HG03442 (cell line): ENCODE results near the gene PCDHGA11.
A peak's percentile ranks its signal among the peaks of the same experiment; 100 is the strongest.
"Not testable (repeated sequence)": the region's sequence is repeated elsewhere in the genome, so short reads cannot be mapped to it uniquely, and the experiment has no call there.

Experiments used
- ATAC-seq: cut with Tn5 transposase; IDR thresholded peaks from one replicate; pipeline ENCODE4 v1.9.1; 2021; ENCODE audit warnings: mild to moderate bottlenecking, moderate library complexity; ENCODE audit not compliant: unreplicated experiment

Gene PCDHGA11

GRCh38 chr5:141398608-141399007 is 22.2 kb upstream of the PCDHGA11 start:
- ATAC-seq, result no peak

DNA sequence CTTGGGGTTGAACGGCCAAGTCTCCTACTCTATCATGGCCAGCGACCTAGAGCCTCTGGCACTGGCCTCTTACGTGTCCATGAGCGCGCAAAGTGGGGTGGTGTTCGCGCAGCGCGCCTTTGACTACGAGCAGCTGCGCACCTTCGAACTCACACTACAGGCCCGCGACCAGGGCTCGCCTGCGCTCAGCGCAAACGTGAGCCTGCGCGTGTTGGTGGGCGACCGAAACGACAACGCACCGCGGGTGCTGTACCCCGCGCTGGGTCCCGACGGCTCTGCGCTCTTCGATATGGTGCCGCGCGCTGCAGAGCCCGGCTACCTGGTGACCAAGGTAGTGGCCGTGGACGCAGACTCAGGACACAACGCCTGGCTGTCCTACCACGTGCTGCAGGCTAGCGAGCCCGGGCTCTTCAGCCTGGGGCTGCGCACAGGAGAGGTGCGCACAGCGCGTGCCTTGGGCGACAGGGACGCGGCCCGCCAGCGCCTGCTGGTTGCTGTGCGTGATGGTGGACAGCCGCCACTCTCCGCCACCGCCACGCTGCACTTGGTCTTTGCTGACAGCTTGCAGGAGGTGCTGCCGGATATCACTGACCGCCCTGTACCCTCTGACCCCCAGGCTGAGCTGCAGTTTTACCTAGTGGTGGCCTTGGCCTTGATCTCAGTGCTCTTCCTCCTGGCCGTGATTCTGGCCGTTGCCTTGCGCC is 21.1 kb upstream of the PCDHGA11 start:
- no peak for ATAC-seq

DNA sequence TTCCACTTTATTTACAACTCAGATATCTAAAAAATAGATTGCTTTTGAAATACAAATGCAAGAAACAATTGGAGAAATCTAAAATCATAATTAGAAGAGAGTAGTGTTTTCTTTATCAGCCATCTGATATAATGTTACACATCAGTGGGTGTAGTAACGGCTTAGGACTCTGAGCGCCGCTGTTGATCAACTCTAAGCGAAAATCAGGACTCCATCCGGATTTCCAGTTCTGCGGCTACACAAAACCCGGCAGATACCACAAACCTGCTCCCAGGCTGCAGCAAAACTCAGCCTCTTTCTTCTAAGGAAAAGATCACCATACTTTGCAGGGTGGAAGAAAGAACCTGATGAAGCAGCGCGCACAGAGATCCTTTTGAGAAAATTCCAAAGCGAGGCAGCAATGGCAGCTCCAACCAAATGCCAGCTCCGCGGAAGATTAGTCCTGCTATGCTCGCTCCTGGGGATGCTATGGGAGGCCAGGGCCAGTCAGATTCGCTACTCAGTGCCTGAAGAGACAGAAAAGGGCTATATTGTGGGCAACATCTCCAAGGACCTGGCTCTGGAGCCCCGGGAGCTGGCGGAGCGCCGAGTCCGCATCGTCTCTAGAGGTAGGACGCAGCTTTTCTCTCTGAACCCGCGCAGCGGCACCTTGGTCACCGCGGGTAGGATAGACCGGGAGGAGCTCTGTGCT is 18.2 kb upstream of the PCDHGA11 start, which contains the start of gene PCDHGA9:
PCDHGA9 (plus strand) TSS at position 226 of the 691 bp plus-strand sequence; CDS start at position 401, 175 bp downstream.
- ATAC-seq, result no peak

- no peak for ATAC-seq
These were observed 17.5 kb upstream of the PCDHGA11 start for GRCh38 chr5:141403387-141403786.

- peak; percentile 38 for ATAC-seq
These were observed 12.9 kb upstream of the PCDHGA11 start, which contains the start of gene PCDHGB6 for GRCh38 chr5:141407790-141408505. Gene PCDHGB6 (plus strand): TSS chr5:141408021. CDS start chr5:141408203, 182 bp downstream.

- ATAC-seq, result no peak
These were observed 11.1 kb upstream of the PCDHGA11 start for GRCh38 chr5:141409598-141410306.

- no peak for ATAC-seq
These were observed 9.3 kb upstream of the PCDHGA11 start for GRCh38 chr5:141411575-141411974.

- ATAC-seq, result peak; percentile 81
These were observed 7.9 kb upstream of the PCDHGA11 start, which contains the start of gene PCDHGA10 for GRCh38 chr5:141412854-141413539. Gene PCDHGA10 (plus strand): TSS chr5:141412987. CDS start chr5:141413176, 189 bp downstream.

DNA sequence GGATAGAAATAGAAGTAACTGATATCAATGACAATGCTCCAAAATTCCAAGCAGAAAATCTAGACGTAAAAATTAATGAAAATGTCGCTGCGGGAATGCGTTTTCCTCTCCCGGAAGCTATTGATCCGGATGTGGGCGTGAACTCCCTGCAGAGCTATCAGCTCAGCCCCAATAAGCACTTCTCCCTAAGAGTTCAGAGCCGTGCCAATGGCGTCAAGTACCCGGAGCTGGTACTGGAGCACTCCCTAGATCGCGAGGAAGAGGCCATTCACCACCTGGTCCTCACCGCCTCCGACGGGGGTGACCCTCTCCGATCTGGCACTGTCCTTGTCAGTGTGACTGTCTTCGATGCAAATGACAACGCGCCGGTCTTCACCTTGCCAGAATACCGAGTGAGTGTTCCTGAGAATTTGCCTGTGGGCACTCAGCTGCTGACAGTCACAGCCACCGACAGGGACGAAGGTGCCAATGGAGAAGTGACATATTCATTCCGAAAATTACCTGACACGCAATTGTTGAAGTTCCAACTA is 7.2 kb upstream of the PCDHGA11 start:
- ATAC-seq, result no peak

GRCh38 chr5:141414548-141415274 is 6.1 kb upstream of the PCDHGA11 start:
- ATAC-seq, result not testable (repeated sequence)

GRCh38 chr5:141415275-141415618 is 5.6 kb upstream of the PCDHGA11 start:
- ATAC-seq, result not testable (repeated sequence)

DNA sequence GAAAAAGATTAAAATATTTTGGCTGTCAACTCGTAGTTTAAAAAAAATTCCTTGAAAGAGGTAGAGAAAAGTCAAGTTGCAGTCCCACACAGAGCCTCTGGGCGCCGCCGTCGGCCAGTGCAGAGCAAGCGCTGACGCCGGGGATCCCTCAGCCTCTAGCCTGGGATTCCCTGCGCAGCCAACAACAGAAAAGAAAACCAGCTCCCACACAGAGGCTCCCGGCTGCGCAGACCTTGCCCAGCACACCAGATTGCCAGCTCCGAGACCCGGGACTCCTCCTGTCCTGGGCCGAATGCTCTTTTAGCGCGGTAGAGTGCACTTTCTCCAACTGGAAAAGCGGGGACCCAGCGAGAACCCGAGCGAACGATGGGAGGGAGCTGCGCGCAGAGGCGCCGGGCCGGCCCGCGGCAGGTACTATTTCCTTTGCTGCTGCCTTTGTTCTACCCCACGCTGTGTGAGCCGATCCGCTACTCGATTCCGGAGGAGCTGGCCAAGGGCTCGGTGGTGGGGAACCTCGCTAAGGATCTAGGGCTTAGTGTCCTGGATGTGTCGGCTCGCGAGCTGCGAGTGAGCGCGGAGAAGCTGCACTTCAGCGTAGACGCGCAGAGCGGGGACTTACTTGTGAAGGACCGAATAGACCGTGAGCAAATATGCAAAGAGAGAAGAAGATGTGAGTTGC is 3.2 kb upstream of the PCDHGA11 start, which contains the start of gene PCDHGB7:
PCDHGB7 (plus strand) TSS at position 184 of the 679 bp plus-strand sequence; CDS start at position 367, 183 bp downstream.
- peak; percentile 67 for ATAC-seq

GRCh38 chr5:141419074-141419880 is 1.6 kb upstream of the PCDHGA11 start:
- no peak for ATAC-seq

- ATAC-seq, result no peak
These were observed 621 bp downstream of the PCDHGA11 start for GRCh38 chr5:141421489-141421855.

DNA sequence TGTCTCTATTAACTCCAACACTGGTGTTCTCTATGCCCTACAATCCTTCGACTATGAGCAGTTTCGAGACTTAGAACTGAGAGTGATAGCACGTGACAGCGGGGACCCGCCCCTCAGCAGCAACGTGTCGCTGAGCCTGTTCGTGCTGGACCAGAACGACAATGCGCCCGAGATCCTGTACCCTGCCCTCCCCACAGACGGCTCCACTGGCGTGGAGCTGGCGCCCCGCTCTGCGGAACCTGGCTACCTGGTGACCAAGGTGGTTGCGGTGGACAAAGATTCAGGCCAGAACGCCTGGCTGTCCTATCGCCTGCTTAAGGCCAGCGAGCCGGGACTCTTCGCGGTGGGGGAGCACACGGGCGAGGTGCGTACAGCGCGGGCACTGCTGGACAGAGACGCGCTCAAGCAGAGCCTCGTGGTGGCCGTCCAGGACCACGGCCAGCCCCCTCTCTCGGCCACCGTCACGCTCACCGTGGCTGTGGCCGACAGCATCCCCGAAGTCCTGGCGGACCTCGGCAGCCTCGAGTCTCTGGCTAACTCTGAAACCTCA is 2.0 kb downstream of the PCDHGA11 start:
- no peak for ATAC-seq

DNA sequence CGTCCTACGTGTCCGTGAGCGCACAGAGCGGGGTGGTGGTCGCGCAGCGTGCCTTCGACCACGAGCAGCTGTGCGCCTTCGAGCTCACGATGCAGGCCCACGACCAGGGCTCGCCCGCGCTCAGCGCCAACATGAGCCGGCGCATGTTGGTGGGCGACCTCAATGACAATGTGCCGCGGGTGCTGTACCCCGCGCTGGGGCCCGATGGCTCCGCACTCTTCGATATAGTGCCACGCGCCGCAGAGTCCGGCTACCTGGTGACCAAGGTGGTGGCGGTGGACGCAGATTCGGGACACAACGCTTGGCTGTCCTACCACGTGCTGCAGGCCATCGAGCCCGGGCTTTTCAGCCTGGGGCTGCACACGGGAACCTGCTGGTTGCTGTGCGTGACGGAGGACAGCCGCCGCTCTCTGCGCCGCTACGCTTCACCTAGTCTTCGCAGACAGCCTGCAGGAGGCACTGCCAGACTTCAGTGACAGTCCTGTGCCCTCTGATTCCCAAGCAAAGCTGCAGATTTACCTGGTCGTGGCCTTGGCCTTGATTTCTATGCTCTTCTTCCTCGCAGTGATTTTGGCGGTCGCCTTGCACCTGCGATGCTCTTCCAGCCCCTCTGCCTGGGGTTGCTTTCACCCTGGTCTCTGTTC is 7.1 kb downstream of the PCDHGA11 start:
- ATAC-seq, result no peak
